HepG2 (cell line): ENCODE measurements around the gene CRYM. TPM values are rescaled to one million over a fixed set of nuclear protein-coding genes. Genes with fewer than 3 reads are reported as not detected.

ENCODE experiments used
- GZF1 ChIP-seq: sonication (generic); formaldehyde crosslinking; IDR thresholded peaks from 2 replicates; pipeline ENCODE4 v1.5.1; 2020; ENCODE audit warnings: mild to moderate bottlenecking, missing genetic modification reagents
- HOXA7 ChIP-seq: sonication (generic); formaldehyde crosslinking; IDR thresholded peaks from 2 replicates; pipeline ENCODE4 v1.8.1; 2022; ENCODE audit warnings: mild to moderate bottlenecking, missing genetic modification reagents, moderate library complexity
- JARID2 ChIP-seq: sonication (generic); formaldehyde crosslinking; IDR thresholded peaks from 2 replicates; pipeline ENCODE4 v1.8.1; 2023; ENCODE audit warnings: missing genetic modification reagents, inconsistent platforms; ENCODE audit not compliant: insufficient replicate concordance
- KLF11 ChIP-seq: IDR thresholded peaks from 2 replicates; pipeline ENCODE4 v1.6.1; 2016; ENCODE audit warnings: missing compliant biosample characterization
- MATR3 ChIP-seq: sonication (generic); formaldehyde crosslinking; IDR thresholded peaks from 2 replicates; pipeline ENCODE4 v1.4.0; 2020; ENCODE audit warnings: missing genetic modification reagents
- MBD4 ChIP-seq: IDR thresholded peaks from 2 replicates; pipeline ENCODE4 v1.6.1; 2012; ENCODE audit warnings: low read length, inconsistent platforms, borderline replicate concordance
- MIER2 ChIP-seq: IDR thresholded peaks from 2 replicates; pipeline ENCODE4 v1.6.1; 2016; ENCODE audit warnings: missing biosample characterization, missing genetic modification reagents
- PPARG ChIP-seq: conservative IDR thresholded peaks from 2 replicates; pipeline ENCODE4 v1.6.1; 2016; ENCODE audit warnings: missing biosample characterization, missing genetic modification reagents
- RNF2 ChIP-seq: fragments of 450-650 bp; conservative IDR thresholded peaks from 2 replicates; pipeline ENCODE4 v1.6.1; 2016; ENCODE audit warnings: low read depth
- SP2 ChIP-seq: sonication (generic); formaldehyde crosslinking; IDR thresholded peaks from 2 replicates; pipeline ENCODE4 v1.5.1; 2020; ENCODE audit warnings: mild to moderate bottlenecking, missing genetic modification reagents
- SRF ChIP-seq: IDR thresholded peaks from 2 replicates; pipeline ENCODE4 v1.6.1; 2011; ENCODE audit warnings: mild to moderate bottlenecking, low read depth, low read length, moderate library complexity
- SRSF9 ChIP-seq: fragments of 200-400 bp; formaldehyde crosslinking; IDR thresholded peaks from 2 replicates; pipeline ENCODE4 v1.6.1; 2018; ENCODE audit warnings: borderline replicate concordance, mild to moderate bottlenecking, low read depth, low read length; ENCODE audit not compliant: insufficient read depth, poor library complexity, severe bottlenecking
- ZNF235 ChIP-seq: sonication (generic); formaldehyde crosslinking; IDR thresholded peaks from 2 replicates; pipeline ENCODE4 v1.8.1; 2023; ENCODE audit warnings: mild to moderate bottlenecking, missing genetic modification reagents, borderline replicate concordance
- ZNF674 ChIP-seq: sonication (generic); formaldehyde crosslinking; IDR thresholded peaks from 2 replicates; pipeline ENCODE4 v1.5.0; 2020; ENCODE audit warnings: low read depth, mild to moderate bottlenecking, missing genetic modification reagents
- polyA plus RNA-seq, 8 experiments: library from polyadenylated mRNA; depleted of rRNA in 3 of 8; stranded (reverse) in 7 of 8; unstranded in 1 of 8; fragments of >200 nt; fragmentation: Illumina TruSeq in 4 of 8; extraction: Trizol in 4 of 8; gene quantifications; 2 replicates each; pipeline versions ENCODE4 v1.2.1 to v1.2.3, GENCODE V29; 2011 to 2016; ENCODE audit warnings: low read depth in 4 of 8, missing spikeins in 1 of 8, mixed read lengths in 1 of 8; ENCODE audit not compliant: insufficient read depth in 1 of 8
- total RNA-seq, 5 experiments: library from RNA; depleted of rRNA; stranded (reverse); fragments of >200 nt; fragmentation: Illumina TruSeq; extraction: Trizol; gene quantifications; 2 replicates each; pipeline ENCODE4 v1.2.3, GENCODE V29; 2016; ENCODE audit warnings: low read depth in 1 of 5
- TF ChIP-seq, protein P1 (sequence below): sonication (generic); formaldehyde crosslinking; IDR thresholded peaks from 2 replicates; pipeline ENCODE4 v1.8.0; 2022; ENCODE audit warnings: missing genetic modification reagents, mild to moderate bottlenecking, moderate library complexity, borderline replicate concordance
- TF ChIP-seq, protein P2 (sequence below): sonication (generic); formaldehyde crosslinking; IDR thresholded peaks from 2 replicates; pipeline ENCODE4 v1.5.0; 2020; ENCODE audit warnings: missing genetic modification reagents
- TF ChIP-seq, protein P3 (sequence below): sonication (generic); formaldehyde crosslinking; IDR thresholded peaks from 2 replicates; pipeline ENCODE4 v1.4.0; 2020; ENCODE audit warnings: missing genetic modification reagents
- TF ChIP-seq, protein P4 (sequence below): sonication (generic); formaldehyde crosslinking; IDR thresholded peaks from 2 replicates; pipeline ENCODE4 v1.4.0; 2020; ENCODE audit warnings: missing genetic modification reagents
- TF ChIP-seq, protein P5 (sequence below): sonication (generic); formaldehyde crosslinking; IDR thresholded peaks from 2 replicates; pipeline ENCODE4 v1.5.0; 2020; ENCODE audit warnings: mild to moderate bottlenecking, missing genetic modification reagents

CRYM gene
- total and polyA plus RNA-seq, 2 of the 13 experiments (the other 11 are each of a cell fraction or from before 2014, with no cell fraction given) = 1.9 to 2.2 TPM

DNA sequence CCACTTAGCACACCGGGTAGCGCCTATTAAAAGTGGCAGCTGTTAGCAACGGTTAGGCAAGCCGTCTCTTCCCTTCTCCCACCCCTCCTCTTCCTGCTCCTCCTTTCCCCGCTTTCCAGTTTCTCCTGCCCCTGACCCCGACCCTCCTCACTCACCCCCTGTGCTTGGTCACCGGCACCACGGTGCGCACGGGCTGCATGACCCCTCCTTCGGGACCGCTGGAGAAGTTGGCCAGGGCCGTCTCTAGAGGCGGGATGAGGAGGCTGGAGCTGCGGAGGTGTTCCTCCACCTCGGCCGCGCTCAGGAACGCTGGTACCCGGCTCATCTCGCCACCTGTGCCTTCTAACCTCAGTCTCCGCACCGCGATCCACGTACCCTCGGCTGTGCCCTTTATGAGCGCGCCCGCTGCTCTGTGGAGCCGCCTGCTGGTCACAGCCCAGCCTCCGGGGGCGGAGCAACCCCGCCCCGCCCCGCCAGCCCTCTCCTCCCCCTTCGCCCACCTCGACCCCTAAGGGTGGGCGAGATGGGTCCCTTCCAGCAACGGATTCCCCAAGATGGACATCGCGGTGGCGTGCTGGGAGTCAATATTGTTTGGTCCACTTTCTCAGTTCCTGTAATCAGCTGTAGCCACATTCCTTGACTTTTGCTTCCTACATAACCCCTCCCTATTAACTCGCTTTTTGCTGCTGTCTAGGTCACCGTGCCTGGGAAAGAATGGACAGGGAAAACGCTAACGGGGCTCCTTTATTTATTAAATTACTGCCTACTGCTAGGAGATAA is at the start of gene CRYM (continued):
- no peak for TF ChIP-seq JARID2 (CRISPR knock-in tag)
- TF ChIP-seq, protein P1, sequence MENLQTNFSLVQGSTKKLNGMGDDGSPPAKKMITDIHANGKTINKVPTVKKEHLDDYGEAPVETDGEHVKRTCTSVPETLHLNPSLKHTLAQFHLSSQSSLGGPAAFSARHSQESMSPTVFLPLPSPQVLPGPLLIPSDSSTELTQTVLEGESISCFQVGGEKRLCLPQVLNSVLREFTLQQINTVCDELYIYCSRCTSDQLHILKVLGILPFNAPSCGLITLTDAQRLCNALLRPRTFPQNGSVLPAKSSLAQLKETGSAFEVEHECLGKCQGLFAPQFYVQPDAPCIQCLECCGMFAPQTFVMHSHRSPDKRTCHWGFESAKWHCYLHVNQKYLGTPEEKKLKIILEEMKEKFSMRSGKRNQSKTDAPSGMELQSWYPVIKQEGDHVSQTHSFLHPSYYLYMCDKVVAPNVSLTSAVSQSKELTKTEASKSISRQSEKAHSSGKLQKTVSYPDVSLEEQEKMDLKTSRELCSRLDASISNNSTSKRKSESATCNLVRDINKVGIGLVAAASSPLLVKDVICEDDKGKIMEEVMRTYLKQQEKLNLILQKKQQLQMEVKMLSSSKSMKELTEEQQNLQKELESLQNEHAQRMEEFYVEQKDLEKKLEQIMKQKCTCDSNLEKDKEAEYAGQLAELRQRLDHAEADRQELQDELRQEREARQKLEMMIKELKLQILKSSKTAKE (CRISPR knock-in tag) = 0 out of 2 replicates have a peak, but pooled peaks have one; percentile 22
- TF ChIP-seq, protein P2, sequence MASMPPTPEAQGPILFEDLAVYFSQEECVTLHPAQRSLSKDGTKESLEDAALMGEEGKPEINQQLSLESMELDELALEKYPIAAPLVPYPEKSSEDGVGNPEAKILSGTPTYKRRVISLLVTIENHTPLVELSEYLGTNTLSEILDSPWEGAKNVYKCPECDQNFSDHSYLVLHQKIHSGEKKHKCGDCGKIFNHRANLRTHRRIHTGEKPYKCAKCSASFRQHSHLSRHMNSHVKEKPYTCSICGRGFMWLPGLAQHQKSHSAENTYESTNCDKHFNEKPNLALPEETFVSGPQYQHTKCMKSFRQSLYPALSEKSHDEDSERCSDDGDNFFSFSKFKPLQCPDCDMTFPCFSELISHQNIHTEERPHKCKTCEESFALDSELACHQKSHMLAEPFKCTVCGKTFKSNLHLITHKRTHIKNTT (CRISPR knock-in tag) = no peak
- TF ChIP-seq, protein P3, sequence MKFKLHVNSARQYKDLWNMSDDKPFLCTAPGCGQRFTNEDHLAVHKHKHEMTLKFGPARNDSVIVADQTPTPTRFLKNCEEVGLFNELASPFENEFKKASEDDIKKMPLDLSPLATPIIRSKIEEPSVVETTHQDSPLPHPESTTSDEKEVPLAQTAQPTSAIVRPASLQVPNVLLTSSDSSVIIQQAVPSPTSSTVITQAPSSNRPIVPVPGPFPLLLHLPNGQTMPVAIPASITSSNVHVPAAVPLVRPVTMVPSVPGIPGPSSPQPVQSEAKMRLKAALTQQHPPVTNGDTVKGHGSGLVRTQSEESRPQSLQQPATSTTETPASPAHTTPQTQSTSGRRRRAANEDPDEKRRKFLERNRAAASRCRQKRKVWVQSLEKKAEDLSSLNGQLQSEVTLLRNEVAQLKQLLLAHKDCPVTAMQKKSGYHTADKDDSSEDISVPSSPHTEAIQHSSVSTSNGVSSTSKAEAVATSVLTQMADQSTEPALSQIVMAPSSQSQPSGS (CRISPR knock-in tag) = peak; percentile 28; the same call in 1 of the 2 replicates
- TF ChIP-seq, protein P4, sequence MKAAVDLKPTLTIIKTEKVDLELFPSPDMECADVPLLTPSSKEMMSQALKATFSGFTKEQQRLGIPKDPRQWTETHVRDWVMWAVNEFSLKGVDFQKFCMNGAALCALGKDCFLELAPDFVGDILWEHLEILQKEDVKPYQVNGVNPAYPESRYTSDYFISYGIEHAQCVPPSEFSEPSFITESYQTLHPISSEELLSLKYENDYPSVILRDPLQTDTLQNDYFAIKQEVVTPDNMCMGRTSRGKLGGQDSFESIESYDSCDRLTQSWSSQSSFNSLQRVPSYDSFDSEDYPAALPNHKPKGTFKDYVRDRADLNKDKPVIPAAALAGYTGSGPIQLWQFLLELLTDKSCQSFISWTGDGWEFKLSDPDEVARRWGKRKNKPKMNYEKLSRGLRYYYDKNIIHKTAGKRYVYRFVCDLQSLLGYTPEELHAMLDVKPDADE (CRISPR knock-in tag) = no peak
- TF ChIP-seq SRF = no peak
- no peak for TF ChIP-seq MATR3 (CRISPR knock-in tag)
- TF ChIP-seq KLF11 (CRISPR knock-in tag) = no peak; the same call in 1 of the 2 replicates
- no peak; the same call in 1 of the 2 replicates for TF ChIP-seq RNF2
- TF ChIP-seq ZNF674 (CRISPR knock-in tag) = 0 out of 2 replicates have a peak, but pooled peaks have one; percentile 34
- TF ChIP-seq, protein P5, sequence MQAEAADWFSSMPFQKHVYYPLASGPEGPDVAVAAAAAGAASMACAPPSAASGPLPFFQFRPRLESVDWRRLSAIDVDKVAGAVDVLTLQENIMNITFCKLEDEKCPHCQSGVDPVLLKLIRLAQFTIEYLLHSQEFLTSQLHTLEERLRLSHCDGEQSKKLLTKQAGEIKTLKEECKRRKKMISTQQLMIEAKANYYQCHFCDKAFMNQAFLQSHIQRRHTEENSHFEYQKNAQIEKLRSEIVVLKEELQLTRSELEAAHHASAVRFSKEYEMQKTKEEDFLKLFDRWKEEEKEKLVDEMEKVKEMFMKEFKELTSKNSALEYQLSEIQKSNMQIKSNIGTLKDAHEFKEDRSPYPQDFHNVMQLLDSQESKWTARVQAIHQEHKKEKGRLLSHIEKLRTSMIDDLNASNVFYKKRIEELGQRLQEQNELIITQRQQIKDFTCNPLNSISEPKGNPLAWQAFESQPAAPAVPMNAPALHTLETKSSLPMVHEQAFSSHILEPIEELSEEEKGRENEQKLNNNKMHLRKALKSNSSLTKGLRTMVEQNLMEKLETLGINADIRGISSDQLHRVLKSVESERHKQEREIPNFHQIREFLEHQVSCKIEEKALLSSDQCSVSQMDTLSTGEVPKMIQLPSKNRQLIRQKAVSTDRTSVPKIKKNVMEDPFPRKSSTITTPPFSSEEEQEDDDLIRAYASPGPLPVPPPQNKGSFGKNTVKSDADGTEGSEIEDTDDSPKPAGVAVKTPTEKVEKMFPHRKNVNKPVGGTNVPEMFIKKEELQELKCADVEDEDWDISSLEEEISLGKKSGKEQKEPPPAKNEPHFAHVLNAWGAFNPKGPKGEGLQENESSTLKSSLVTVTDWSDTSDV (CRISPR knock-in tag) = 0 out of 2 replicates have a peak, but pooled peaks have one; percentile 54
- TF ChIP-seq GZF1 (CRISPR knock-in tag) = no peak
- TF ChIP-seq SRSF9 = no peak
- no peak for TF ChIP-seq SP2 (CRISPR knock-in tag)
- TF ChIP-seq ZNF235 (CRISPR knock-in tag) = 0 out of 2 replicates have a peak, but pooled peaks have one; percentile 24
- TF ChIP-seq PPARG = 0 out of 2 replicates have a peak, but pooled peaks have one; percentile 33
- TF ChIP-seq MIER2 (CRISPR knock-in tag) = no peak
- TF ChIP-seq MBD4 = no peak
- TF ChIP-seq HOXA7 (CRISPR knock-in tag) = no peak
